Loucy (cell line): ENCODE results near the gene CUX1.

ENCODE experiments used
- H2AFZ ChIP-seq: fragments of 200-600 bp; sonication (generic); 2 replicates; pipeline ENCODE4 v1.6.0; 2016; ENCODE audit warnings: antibody characterized with exemption, mild to moderate bottlenecking, low read length, moderate library complexity
- H3F3A ChIP-seq: fragments of 200-600 bp; 2 replicates; pipeline ENCODE4 v1.6.0; 2016; ENCODE audit warnings: antibody characterized with exemption, low read depth, mild to moderate bottlenecking
- H3K27me3 ChIP-seq: fragments of 200-600 bp; sonication (generic); 2 replicates; pipeline ENCODE4 v1.6.1; 2014; ENCODE audit warnings: low read length, mild to moderate bottlenecking; ENCODE audit not compliant: insufficient read depth, poor library complexity, severe bottlenecking
- H3K36me3 ChIP-seq: fragments of 200-600 bp; sonication (generic); 2 replicates; pipeline ENCODE4 v1.6.1; 2016; ENCODE audit warnings: low read length; ENCODE audit not compliant: insufficient read depth
- H3K4me1 ChIP-seq: fragments of 200-600 bp; sonication (generic); 2 replicates; pipeline ENCODE4 v1.5.1; 2014; ENCODE audit warnings: low read length, mild to moderate bottlenecking; ENCODE audit not compliant: insufficient read depth, poor library complexity, severe bottlenecking
- H3K4me2 ChIP-seq: fragments of 200-600 bp; sonication (generic); 2 replicates; pipeline ENCODE4 v1.6.0; 2014; ENCODE audit warnings: antibody characterized with exemption, low read length, low read depth, mild to moderate bottlenecking; ENCODE audit not compliant: poor library complexity, severe bottlenecking
- H3K4me3 ChIP-seq: fragments of 200-600 bp; sonication (generic); 2 replicates; pipeline ENCODE4 v1.5.1; 2014; ENCODE audit warnings: low read length, mild to moderate bottlenecking, mixed read lengths; ENCODE audit not compliant: poor library complexity, severe bottlenecking
- H3K79me2 ChIP-seq: fragments of 200-600 bp; sonication (generic); 2 replicates; pipeline ENCODE4 v1.6.1; 2014; ENCODE audit warnings: low read length; ENCODE audit not compliant: insufficient read depth
- H3K9ac ChIP-seq: fragments of 200-600 bp; sonication (generic); 2 replicates; pipeline ENCODE4 v1.6.0; 2014; ENCODE audit warnings: mild to moderate bottlenecking, low read depth, low read length, moderate library complexity; ENCODE audit not compliant: poor library complexity, severe bottlenecking
- H3K9me2 ChIP-seq: fragments of 200-600 bp; sonication (generic); replicated peaks from 2 replicates; pipeline ENCODE4 v1.6.1; 2016; ENCODE audit warnings: low read depth, low read length, mixed read lengths
- H3K9me3 ChIP-seq: fragments of 200-600 bp; sonication (generic); 2 replicates; pipeline ENCODE4 v1.6.1; 2014; ENCODE audit warnings: mild to moderate bottlenecking, antibody characterized with exemption, low read length, low read depth; ENCODE audit not compliant: insufficient read depth
- H4K20me1 ChIP-seq: fragments of 200-600 bp; sonication (generic); 2 replicates; pipeline ENCODE4 v1.6.0; 2014; ENCODE audit warnings: antibody characterized with exemption, low read length, mild to moderate bottlenecking; ENCODE audit not compliant: insufficient read depth, poor library complexity, severe bottlenecking
- CTCF ChIP-seq: fragments of 200-600 bp; sonication (generic); conservative IDR thresholded peaks from 2 replicates; pipeline ENCODE4 v1.5.1; 2014; ENCODE audit warnings: mild to moderate bottlenecking, antibody characterized with exemption, low read length
- EZH2phosphoT487 ChIP-seq: fragments of 200-600 bp; IDR thresholded peaks from 2 replicates; pipeline ENCODE4 v1.6.1; 2018; ENCODE audit warnings: antibody characterized with exemption, mild to moderate bottlenecking, moderate library complexity, borderline replicate concordance

The CUX1 gene

GRCh38 chr7:101870361-101871062, 53.1 kb downstream of the CUX1 start:
- Histone ChIP-seq H4K20me1 (peaks cover 85% of the 10 kb centered on the region), H3F3A (no peaks in the 10 kb centered on the region), H3K9me3 (no peaks in the 10 kb centered on the region), H3K4me2 (no peak overlapping the region), H3K9ac (no peak overlapping the region), H3K79me2 (peaks cover 98% of the 10 kb centered on the region), H3K4me3 (no peak overlapping the region), H3K9me2 (no peaks in the 10 kb centered on the region), H2AFZ (no peak overlapping the region), H3K4me1 (peaks cover 12% of the 10 kb centered on the region), H3K36me3 (peaks cover 15% of the 10 kb centered on the region; the same call in 1 of the 2 replicates), H3K27me3 (no peaks in the 10 kb centered on the region)
- TF ChIP-seq CTCF (peak; percentile 25; the same call in 1 of the 2 replicates), EZH2phosphoT487 (no peak)

- Histone ChIP-seq H3F3A (no peaks in the 10 kb centered on the region), H3K9me2 (no peaks in the 10 kb centered on the region), H3K9me3 (no peaks in the 10 kb centered on the region), H3K36me3 (peaks cover 12% of the 10 kb centered on the region; the same call in 1 of the 2 replicates), H3K4me1 (peaks cover 12% of the 10 kb centered on the region), H3K79me2 (peaks cover 98% of the 10 kb centered on the region), H3K4me2 (no peak overlapping the region), H2AFZ (no peak overlapping the region), H3K9ac (no peak overlapping the region), H3K4me3 (no peak overlapping the region), H3K27me3 (no peaks in the 10 kb centered on the region), H4K20me1 (peaks cover 82% of the 10 kb centered on the region)
- TF ChIP-seq EZH2phosphoT487 = no peak
- TF ChIP-seq CTCF = no peak
These were observed 53.9 kb downstream of the CUX1 start for GRCh38 chr7:101871351-101871750.

GRCh38 chr7:101874028-101874427, 56.6 kb downstream of the CUX1 start:
- Histone ChIP-seq H3K4me1 (peaks cover 9% of the 10 kb centered on the region), H3K9me3 (no peaks in the 10 kb centered on the region), H3K9ac (no peak overlapping the region), H3K9me2 (no peaks in the 10 kb centered on the region), H3K79me2 (peaks cover 98% of the 10 kb centered on the region), H3K36me3 (peaks cover 12% of the 10 kb centered on the region; the same call in 1 of the 2 replicates), H3F3A (no peaks in the 10 kb centered on the region), H3K27me3 (no peaks in the 10 kb centered on the region), H3K4me3 (no peak overlapping the region), H2AFZ (no peak overlapping the region), H3K4me2 (no peak overlapping the region), H4K20me1 (peaks cover 71% of the 10 kb centered on the region)
- TF ChIP-seq CTCF (no peak), EZH2phosphoT487 (no peak)
